Uterus (tissue), 4 donors: ENCODE results near the gene HOTAIR. TPM values are rescaled to one million over a fixed set of nuclear protein-coding genes. Genes with fewer than 3 reads are reported as not detected.

Experiments used
- DNase-seq, 2 donors: peaks; one replicate each; pipeline ENCODE4 v3.0.0-alpha.2; 2019 to 2020
- H3K27ac ChIP-seq, 2 donors: fragments of 200-600 bp; sonication (generic); 1 replicate in 1 of 2; 2 replicates in 1 of 2; pipeline ENCODE4 v1.5.1; 2016 to 2018
- H3K27me3 ChIP-seq, 2 donors: fragments of 200-600 bp; sonication (generic); one replicate each; pipeline ENCODE4 v1.5.1; 2018 to 2019; ENCODE audit warnings: control low read depth in 1 of 2
- H3K36me3 ChIP-seq, 2 donors: fragments of 200-600 bp; sonication (generic); one replicate each; pipeline ENCODE4 v1.5.1; 2019; ENCODE audit warnings: control low read depth in 1 of 2
- H3K4me1 ChIP-seq, 2 donors: fragments of 200-600 bp; sonication (generic); one replicate each; pipeline ENCODE4 v1.5.1; 2018 to 2019; ENCODE audit warnings: control low read depth in 1 of 2
- H3K4me3 ChIP-seq, 2 donors: fragments of 200-600 bp; sonication (generic); 1 replicate in 1 of 2; 2 replicates in 1 of 2; pipeline ENCODE4 v1.5.1; 2018 to 2019; ENCODE audit warnings: mild to moderate bottlenecking in 1 of 2
- H3K9me3 ChIP-seq, 2 donors: fragments of 200-600 bp; sonication (generic); one replicate each; pipeline ENCODE4 v1.5.1; 2019; ENCODE audit warnings: control low read depth in 1 of 2
- CTCF ChIP-seq, 4 experiments: fragments of 200-600 bp in 2 of 4; fragments of 450-650 bp in 2 of 4; sonication (generic) in 2 of 4; IDR thresholded peaks; one replicate each; pipeline ENCODE4 v1.5.1; 2016 to 2019; ENCODE audit warnings: antibody characterized with exemption in 4 of 4, mild to moderate bottlenecking in 2 of 4, moderate library complexity in 1 of 4
- POLR2A ChIP-seq, 2 donors: fragments of 450-650 bp; IDR thresholded peaks; one replicate each; pipeline ENCODE4 v1.6.1; 2016; ENCODE audit warnings: antibody characterized with exemption in 2 of 2, mild to moderate bottlenecking in 1 of 2, moderate library complexity in 1 of 2
- intact Hi-C: fragments of 100-400 bp; cut with DNase I; formaldehyde crosslinking; loops from one replicate; pipeline ENCODE4 v1.15.1; 2023; ENCODE audit warnings: low total_unique reads
- total RNA-seq, 4 donors: library from RNA; depleted of rRNA in 3 of 4; stranded (reverse); fragments of >200 nt in 3 of 4; gene quantifications; one replicate each; pipeline versions ENCODE4 v1.1.0 to v1.2.4, GENCODE V29; 2014 to 2023
- donor health status: DM: yes; HTN: yes; CAD: no.

HOTAIR gene
- total RNA-seq, 4 donors from 2014 or later = 1.2 to 4.1 (median 2.1) TPM; not detected in 1

DNA sequence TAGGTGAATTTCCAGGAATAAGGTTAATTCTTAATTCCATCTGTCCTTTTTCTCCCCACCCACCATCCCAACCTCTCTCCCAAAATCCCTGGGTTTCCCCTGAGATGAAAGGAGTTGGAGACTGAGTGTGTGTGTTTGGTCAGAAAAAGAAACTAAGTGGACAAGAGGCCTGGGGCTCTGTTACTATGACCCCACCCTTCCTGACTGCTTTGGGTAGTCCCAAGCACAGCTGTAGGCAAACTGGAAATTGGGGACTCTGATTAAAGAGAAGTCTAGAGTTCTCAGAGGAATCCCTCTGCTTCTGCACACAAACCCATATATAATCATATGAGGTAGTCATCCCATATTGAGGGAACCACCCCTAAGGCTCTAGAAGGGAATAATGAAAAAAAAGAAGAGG, 27.0 kb downstream of the HOTAIR start:
- H3K4me3 ChIP-seq = no peak overlapping the region
- no peaks in the 10 kb centered on the region for H3K9me3 ChIP-seq
- no peak for TF ChIP-seq POLR2A (IDR thresholded peaks at IDR 0.05)
- no peak for TF ChIP-seq CTCF (IDR thresholded peaks at IDR 0.05)
- intact Hi-C loops = no loop called here
- DNase-seq = no peak
- H3K27me3 ChIP-seq = peaks cover 5 to 84% of the 10 kb centered on the region in 2 donors
- H3K4me1 ChIP-seq = no peaks in the 10 kb centered on the region
- H3K27ac ChIP-seq = no peak overlapping the region
- H3K36me3 ChIP-seq = no peaks in the 10 kb centered on the region

DNA sequence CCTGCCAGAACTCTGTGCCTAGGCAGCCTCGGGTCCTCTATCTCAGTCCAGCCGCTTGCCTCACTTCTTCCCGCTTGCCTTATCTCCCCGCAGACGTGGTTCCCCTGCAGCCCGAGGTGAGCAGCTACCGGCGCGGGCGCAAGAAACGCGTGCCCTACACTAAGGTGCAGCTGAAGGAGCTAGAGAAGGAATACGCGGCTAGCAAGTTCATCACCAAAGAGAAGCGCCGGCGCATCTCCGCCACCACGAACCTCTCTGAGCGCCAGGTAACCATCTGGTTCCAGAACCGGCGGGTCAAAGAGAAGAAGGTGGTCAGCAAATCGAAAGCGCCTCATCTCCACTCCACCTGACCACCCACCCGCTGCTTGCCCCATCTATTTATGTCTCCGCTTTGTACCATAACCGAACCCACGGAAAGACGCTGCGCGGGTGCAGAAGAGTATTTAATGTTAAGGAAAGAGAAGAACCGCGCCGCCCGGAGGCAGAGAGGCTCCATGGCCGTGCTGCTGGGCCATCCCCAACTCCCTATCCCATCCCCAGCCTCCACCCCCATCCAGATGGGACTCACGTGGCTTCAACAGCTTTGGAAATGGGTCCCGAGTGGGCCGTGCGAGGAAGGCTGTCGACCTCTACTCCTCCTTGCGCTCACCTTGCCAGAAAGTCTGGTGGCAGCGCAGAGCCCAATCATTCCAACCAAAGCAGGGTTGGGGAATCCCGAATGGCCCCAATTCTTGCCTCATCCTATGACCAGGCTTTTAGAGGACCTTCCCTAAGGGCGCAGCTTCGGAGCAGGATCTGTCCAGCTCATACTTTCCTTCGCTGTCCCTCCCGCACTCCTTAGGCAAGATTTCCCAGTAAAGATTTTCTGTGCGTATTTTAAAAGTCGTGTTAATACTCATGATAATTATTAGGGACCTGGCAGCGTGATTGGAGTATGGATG, 29.6 kb downstream of the HOTAIR start:
- intact Hi-C loops = no loop called here
- TF ChIP-seq POLR2A (IDR thresholded peaks at IDR 0.05) = no peak
- TF ChIP-seq CTCF (IDR thresholded peaks at IDR 0.05) = no peak
- H3K27me3 ChIP-seq = peaks cover 3 to 83% of the 10 kb centered on the region in 2 donors

GRCh38 chr12:53944209-53944608, 30.5 kb downstream of the HOTAIR start:
- H3K9me3 ChIP-seq = no peaks in the 10 kb centered on the region
- H3K4me3 ChIP-seq = no peak overlapping the region
- intact Hi-C loops = no loop called here
- TF ChIP-seq CTCF (IDR thresholded peaks at IDR 0.05) = no peak
- TF ChIP-seq POLR2A (IDR thresholded peaks at IDR 0.05) = no peak
- H3K27me3 ChIP-seq = peaks cover 9 to 78% of the 10 kb centered on the region in 2 donors
- no peak for DNase-seq
- no peaks in the 10 kb centered on the region for H3K36me3 ChIP-seq
- no peak overlapping the region for H3K27ac ChIP-seq
- H3K4me1 ChIP-seq = no peaks in the 10 kb centered on the region

More for the DNA sequence above, 29.6 kb downstream of the HOTAIR start:
- H3K36me3 ChIP-seq = no peaks in the 10 kb centered on the region
- H3K27ac ChIP-seq = no peak overlapping the region
- no peaks in the 10 kb centered on the region for H3K4me1 ChIP-seq
- H3K4me3 ChIP-seq = no peak overlapping the region
- H3K9me3 ChIP-seq = no peaks in the 10 kb centered on the region
- DNase-seq = no peak

DNA sequence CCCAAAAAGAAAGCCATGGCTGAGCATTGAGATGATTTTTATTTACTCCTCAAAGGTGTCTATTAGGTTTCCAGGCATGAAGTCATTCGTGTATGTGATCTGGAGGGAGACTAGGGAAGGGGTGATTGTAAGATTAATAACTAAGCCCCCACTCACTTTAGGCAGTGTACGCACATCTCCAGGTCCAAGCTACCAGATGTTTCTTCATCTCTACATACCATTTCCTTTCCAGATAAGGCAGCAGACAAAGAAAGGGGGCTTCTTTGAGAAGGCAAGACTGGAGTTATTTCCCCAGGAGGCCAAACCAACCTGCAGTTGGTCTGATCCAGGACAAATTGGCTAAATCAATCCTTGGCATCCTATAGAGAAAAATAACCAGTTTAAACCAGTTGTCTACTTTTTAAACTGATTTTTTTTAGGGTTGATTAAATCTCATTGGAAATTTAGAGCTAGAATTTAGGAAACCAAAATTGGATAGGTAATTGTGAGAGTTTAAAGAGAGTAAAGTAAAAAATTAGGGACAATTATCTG, 32.2 kb downstream of the HOTAIR start:
- intact Hi-C loops = no loop called here
- Histone ChIP-seq H3K9me3 (no peaks in the 10 kb centered on the region), H3K36me3 (no peaks in the 10 kb centered on the region), H3K27me3 (peaks cover 23 to 85% of the 10 kb centered on the region in 2 donors), H3K27ac (no peak overlapping the region), H3K4me1 (no peaks in the 10 kb centered on the region), H3K4me3 (no peak overlapping the region)
- TF ChIP-seq CTCF (IDR thresholded peaks at IDR 0.05) = no peak
- TF ChIP-seq POLR2A (IDR thresholded peaks at IDR 0.05) = no peak
- no peak for DNase-seq

DNA sequence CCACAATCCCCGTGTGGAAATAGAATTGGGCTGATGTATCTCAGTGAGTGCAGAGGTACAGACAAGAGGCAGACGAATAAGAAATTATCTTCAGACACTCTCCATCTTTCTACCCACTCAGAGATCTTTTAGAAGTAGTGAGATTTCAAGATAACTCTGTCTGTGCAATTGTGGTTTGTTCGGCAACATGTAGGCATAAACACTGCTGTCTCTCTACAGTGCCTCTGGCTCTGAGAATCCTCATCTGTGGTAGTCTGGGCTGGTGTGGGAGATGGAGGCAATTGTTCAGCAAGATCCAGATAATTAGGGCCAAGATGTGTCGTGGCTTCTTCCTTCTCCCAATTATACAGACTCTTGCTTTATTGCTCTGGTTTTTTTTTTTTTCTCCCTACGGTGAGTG, 33.0 kb downstream of the HOTAIR start:
- no peak for TF ChIP-seq CTCF (IDR thresholded peaks at IDR 0.05)
- TF ChIP-seq POLR2A (IDR thresholded peaks at IDR 0.05) = no peak
- Histone ChIP-seq H3K9me3 (no peaks in the 10 kb centered on the region), H3K27me3 (peaks cover 30 to 87% of the 10 kb centered on the region in 2 donors), H3K4me1 (no peaks in the 10 kb centered on the region), H3K36me3 (no peaks in the 10 kb centered on the region), H3K27ac (no peak overlapping the region), H3K4me3 (no peak overlapping the region)
- DNase-seq = no peak
- intact Hi-C loops = no loop called here
